VCaP (cell line): ENCODE results near the gene ATXN7L3.

Source experiments
- H3K27ac ChIP-seq: fragments of 450-650 bp; 2 replicates; pipeline ENCODE4 v1.5.1; 2017
- TF ChIP-seq, protein P1 (sequence below): fragments of 450-650 bp; conservative IDR thresholded peaks from 2 replicates; pipeline ENCODE4 v1.5.1; 2017; ENCODE audit warnings: mild to moderate bottlenecking, moderate library complexity

The ATXN7L3 gene

DNA sequence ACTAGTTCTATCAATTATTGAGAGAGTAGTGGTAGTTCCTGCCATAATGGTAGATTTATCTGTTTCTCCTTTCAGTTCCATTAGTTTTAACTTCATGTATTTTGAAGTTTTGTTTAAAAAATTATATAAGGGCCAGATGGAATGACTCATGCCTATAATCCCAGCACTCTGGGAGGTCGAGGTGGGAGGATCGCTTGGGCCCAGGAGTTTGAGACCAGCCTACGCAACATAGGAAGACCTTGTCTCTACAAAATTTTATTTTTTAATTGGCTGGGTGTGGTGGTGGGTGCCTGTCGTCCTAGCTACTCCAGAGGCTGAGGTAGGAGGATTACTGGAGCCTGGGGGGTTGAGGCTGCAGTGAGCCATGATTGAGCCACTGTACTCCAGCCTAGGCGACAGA, 33.9 kb upstream of the ATXN7L3 start:
- TF ChIP-seq, protein P1, sequence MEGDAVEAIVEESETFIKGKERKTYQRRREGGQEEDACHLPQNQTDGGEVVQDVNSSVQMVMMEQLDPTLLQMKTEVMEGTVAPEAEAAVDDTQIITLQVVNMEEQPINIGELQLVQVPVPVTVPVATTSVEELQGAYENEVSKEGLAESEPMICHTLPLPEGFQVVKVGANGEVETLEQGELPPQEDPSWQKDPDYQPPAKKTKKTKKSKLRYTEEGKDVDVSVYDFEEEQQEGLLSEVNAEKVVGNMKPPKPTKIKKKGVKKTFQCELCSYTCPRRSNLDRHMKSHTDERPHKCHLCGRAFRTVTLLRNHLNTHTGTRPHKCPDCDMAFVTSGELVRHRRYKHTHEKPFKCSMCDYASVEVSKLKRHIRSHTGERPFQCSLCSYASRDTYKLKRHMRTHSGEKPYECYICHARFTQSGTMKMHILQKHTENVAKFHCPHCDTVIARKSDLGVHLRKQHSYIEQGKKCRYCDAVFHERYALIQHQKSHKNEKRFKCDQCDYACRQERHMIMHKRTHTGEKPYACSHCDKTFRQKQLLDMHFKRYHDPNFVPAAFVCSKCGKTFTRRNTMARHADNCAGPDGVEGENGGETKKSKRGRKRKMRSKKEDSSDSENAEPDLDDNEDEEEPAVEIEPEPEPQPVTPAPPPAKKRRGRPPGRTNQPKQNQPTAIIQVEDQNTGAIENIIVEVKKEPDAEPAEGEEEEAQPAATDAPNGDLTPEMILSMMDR: no peak
- no peak overlapping the region for H3K27ac ChIP-seq

DNA sequence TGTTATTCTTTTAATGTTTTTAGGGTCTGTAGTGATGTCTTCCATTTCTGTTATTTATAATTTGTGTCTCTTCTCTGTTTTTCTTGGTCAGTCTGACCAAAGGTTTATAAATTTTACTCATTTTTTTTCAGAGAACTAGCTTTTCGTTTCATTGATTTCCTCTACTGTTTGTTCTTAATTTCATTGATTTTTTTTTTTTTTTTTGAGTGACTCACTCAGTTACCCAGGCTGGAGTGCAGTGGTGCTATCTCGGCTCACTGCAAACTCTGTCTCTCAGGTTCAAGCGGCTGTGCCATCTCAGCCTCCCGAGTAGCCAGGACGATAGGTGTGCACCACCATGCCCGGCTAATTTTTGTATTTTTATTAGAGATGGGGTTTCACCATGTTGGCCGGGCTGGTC, 32.4 kb upstream of the ATXN7L3 start:
- H3K27ac ChIP-seq: no peak overlapping the region
- TF ChIP-seq, protein P1: no peak

DNA sequence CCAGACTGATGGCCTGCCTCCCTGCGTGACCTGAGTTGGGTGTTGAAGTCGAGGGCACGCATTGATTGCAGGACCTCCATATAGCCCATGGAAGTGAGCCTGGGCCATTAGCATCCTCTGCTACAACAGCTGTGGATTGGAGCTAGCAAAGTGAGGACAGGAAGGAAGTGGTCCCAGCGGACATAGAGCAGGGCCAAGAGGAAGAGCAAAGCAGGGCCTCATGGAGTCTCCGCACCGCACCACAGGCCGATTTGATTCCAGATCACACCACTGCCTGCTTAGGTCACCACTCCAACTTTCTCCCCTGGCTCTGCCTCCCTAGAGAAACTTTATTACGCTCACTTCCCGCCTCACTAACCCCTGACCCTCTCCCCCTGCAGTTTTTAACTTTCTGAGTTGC, 30.5 kb upstream of the ATXN7L3 start:
- H3K27ac ChIP-seq: no peak overlapping the region
- TF ChIP-seq, protein P1: no peak

DNA sequence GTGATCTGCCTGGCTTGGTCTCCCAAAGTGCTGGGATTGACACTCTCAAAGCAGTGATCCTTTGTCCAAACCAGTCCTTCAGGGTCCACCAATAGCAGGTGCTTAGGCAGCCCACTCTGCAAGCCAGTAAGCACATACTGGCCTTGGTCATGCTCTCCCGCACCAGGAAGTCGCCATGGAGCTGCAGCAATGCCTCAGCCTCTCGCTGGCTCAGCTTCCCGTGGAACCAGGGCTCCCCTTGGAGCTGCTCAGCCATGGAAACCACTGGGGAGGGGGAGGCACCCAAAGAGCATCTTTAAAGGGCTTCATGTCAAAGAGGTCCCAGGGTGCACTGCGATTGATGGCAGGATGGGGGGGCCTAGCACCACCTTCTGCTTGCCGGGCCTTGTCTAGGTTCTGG, 29.4 kb upstream of the ATXN7L3 start:
- TF ChIP-seq, protein P1: no peak

DNA sequence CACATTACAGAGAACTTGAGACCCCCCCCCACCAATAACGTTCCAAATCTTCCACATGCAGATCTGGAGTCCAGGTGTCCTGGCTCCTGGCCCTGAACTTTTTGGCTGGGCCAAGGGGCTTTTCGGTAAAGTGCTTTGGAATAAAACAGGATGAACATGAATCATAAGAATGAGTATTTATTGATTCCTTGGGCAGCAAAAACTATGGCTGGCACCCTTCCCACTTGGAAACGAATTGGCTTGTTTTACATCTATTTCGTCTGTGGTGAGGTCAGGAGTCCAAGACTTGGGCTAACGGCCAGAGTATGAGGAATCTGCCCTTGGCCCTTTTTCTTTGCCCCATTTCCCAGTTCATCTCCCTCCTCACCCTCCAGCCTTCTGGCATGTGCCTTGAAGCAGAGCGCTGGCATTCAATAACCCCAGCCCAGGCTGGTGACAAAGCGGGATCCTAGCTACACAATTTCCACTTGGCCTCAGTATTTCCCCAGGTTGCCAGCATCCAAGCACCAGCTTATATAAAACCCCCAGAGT, 23.9 kb upstream of the ATXN7L3 start:
- TF ChIP-seq, protein P1: no peak
- peak overlapping the region; percentile 100 for H3K27ac ChIP-seq

More for the DNA sequence above, 29.4 kb upstream of the ATXN7L3 start:
- no peak overlapping the region for H3K27ac ChIP-seq

DNA sequence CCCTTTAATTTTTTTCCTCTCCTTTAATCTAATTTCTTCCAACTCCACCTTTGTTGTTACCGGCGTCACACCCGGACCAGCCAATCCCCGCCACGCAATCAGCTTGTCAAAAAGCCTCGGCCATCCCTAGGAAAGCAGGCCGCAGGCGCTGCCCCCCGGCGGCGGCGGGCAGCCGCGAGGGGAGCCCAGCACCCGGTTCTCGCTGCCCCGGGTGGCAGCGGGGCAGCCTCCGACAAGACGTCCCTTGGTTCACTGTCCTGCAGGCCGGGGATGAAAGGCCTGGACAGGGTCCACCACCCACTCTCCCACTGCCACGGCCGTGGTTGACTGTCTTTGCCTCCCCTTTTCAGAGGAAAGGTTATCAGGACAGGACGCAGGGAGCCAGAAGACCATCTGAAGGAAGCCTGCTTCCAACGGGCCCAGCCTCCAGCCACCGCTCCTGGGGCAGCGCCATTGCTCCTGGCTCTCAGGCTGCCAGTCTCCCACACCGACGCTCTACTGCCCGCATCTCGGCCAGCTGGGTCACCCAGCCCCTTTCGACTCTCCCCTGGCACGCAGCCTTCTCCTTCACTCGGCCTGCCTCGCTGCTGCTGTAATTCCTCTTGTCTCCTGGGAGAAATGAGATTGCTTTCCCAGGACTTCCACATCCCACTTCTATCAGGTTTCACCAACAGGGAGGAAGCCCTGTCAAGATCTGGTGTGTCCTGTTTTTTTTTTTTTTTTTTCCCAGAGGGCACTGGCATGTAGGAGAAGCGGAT, 22.6 kb upstream of the ATXN7L3 start:
- TF ChIP-seq, protein P1: peak; percentile 42
- H3K27ac ChIP-seq: peak overlapping the region; percentile 100

DNA sequence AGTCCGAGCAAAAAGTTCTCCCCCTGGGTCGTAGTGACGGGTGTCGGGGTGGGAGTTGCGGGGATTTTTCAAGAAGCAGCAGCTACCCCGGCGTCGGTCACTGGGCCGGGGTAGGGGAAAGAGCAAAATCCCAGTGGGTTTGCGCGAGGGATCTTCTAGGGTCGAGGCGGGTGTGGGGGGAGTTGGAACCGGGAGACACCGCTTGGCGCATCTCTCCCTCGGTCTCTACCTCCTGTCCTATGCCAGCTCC, 22.1 kb upstream of the ATXN7L3 start:
- peak overlapping the region; percentile 100 for H3K27ac ChIP-seq

More for the DNA sequence above, 22.1 kb upstream of the ATXN7L3 start:
- TF ChIP-seq, protein P1: no peak
